Neuronal stem cell (in vitro differentiated cells): Measurements from ENCODE around the gene GNL1.
A peak's percentile ranks its signal among the peaks of the same experiment; 100 is the strongest.

ENCODE experiments used
- DNase-seq: peaks from one replicate; pipeline ENCODE4 v3.0.0-alpha.2; 2013; ENCODE audit warnings: low spot score
- H2AFZ ChIP-seq: one replicate; pipeline ENCODE4 v1.6.1; 2013; ENCODE audit warnings: mild to moderate bottlenecking, low read length, inconsistent platforms
- H2AK5ac ChIP-seq: 2 replicates; pipeline ENCODE4 v1.6.1; 2013; ENCODE audit warnings: low read depth, mild to moderate bottlenecking, inconsistent platforms, low read length, moderate library complexity, mixed read lengths
- H2BK120ac ChIP-seq: 2 replicates; pipeline ENCODE4 v1.6.1; 2013; ENCODE audit warnings: low read depth, mild to moderate bottlenecking, inconsistent platforms, low read length, moderate library complexity, mixed read lengths
- H2BK12ac ChIP-seq: one replicate; pipeline ENCODE4 v1.6.1; 2013; ENCODE audit warnings: low read length, inconsistent platforms
- H2BK15ac ChIP-seq: 2 replicates; pipeline ENCODE4 v1.6.1; 2013; ENCODE audit warnings: mild to moderate bottlenecking, low read length, inconsistent platforms, mixed read lengths
- H2BK5ac ChIP-seq: one replicate; pipeline ENCODE4 v1.6.1; 2013; ENCODE audit warnings: inconsistent platforms, mild to moderate bottlenecking, low read length, moderate library complexity
- H3K14ac ChIP-seq: one replicate; pipeline ENCODE4 v1.6.1; 2013; ENCODE audit warnings: low read length, inconsistent platforms
- H3K18ac ChIP-seq: 2 replicates; pipeline ENCODE4 v1.6.1; 2013; ENCODE audit warnings: low read length, inconsistent platforms
- H3K23ac ChIP-seq: 2 replicates; pipeline ENCODE4 v1.6.1; 2013; ENCODE audit warnings: low read depth, mild to moderate bottlenecking, mixed read lengths, low read length, inconsistent platforms; ENCODE audit not compliant: poor library complexity
- H3K27ac ChIP-seq: replicated peaks from 3 replicates; pipeline ENCODE4 v1.5.1; 2013; ENCODE audit warnings: low read length, inconsistent platforms
- H3K27me3 ChIP-seq, 3 experiments: 2 replicates each; pipeline ENCODE4 v1.6.1; 2013; ENCODE audit warnings: low read length in 3 of 3, mild to moderate bottlenecking in 2 of 3, inconsistent platforms in 1 of 3, low read depth in 1 of 3, mixed read lengths in 1 of 3, moderate library complexity in 1 of 3; ENCODE audit not compliant: control insufficient read depth in 3 of 3, insufficient read depth in 3 of 3
- H3K36me3 ChIP-seq, 2 donors: replicated peaks in 1 of 2; 2 replicates each; pipeline ENCODE4 v1.6.1; 2013; ENCODE audit warnings: low read length in 2 of 2; ENCODE audit not compliant: control insufficient read depth in 2 of 2, insufficient read depth in 2 of 2
- H3K4ac ChIP-seq: 2 replicates; pipeline ENCODE4 v1.6.1; 2013; ENCODE audit warnings: inconsistent platforms, mild to moderate bottlenecking, low read length, moderate library complexity
- H3K4me1 ChIP-seq, 2 donors: 1 replicate in 1 of 2; 2 replicates in 1 of 2; pipeline ENCODE4 v1.6.1; 2013; ENCODE audit warnings: low read length in 2 of 2, low read depth in 1 of 2; ENCODE audit not compliant: control insufficient read depth in 2 of 2, insufficient read depth in 1 of 2
- H3K4me2 ChIP-seq: one replicate; pipeline ENCODE4 v1.6.1; 2013; ENCODE audit warnings: mild to moderate bottlenecking, low read length, inconsistent platforms; ENCODE audit not compliant: insufficient read depth, poor library complexity, severe bottlenecking
- H3K4me3 ChIP-seq, 2 donors: 2 replicates each; pipeline ENCODE4 v1.5.1; 2013; ENCODE audit warnings: low read length in 2 of 2, mild to moderate bottlenecking in 2 of 2, inconsistent platforms in 1 of 2, moderate library complexity in 1 of 2
- H3K79me1 ChIP-seq: one replicate; pipeline ENCODE4 v1.6.1; 2013; ENCODE audit warnings: low read depth, mild to moderate bottlenecking, inconsistent platforms, low read length, moderate library complexity
- H3K9ac ChIP-seq: one replicate; pipeline ENCODE4 v1.6.1; 2013; ENCODE audit warnings: mild to moderate bottlenecking, low read depth, low read length, inconsistent platforms; ENCODE audit not compliant: poor library complexity
- H3K9me3 ChIP-seq, 2 donors: replicated peaks in 1 of 2; 2 replicates each; pipeline versions ENCODE3 to v1.6.1; 2013; ENCODE audit warnings: low read length in 2 of 2, mild to moderate bottlenecking in 2 of 2, inconsistent platforms in 1 of 2, low read depth in 1 of 2, mixed read lengths in 1 of 2, moderate library complexity in 1 of 2; ENCODE audit not compliant: control insufficient read depth in 2 of 2, insufficient read depth in 1 of 2
- H4K8ac ChIP-seq: one replicate; pipeline ENCODE4 v1.6.1; 2013; ENCODE audit warnings: low read depth, mild to moderate bottlenecking, inconsistent platforms, low read length, moderate library complexity
- H4K91ac ChIP-seq: one replicate; pipeline ENCODE4 v1.6.1; 2013; ENCODE audit warnings: low read length, low read depth, mild to moderate bottlenecking, inconsistent platforms; ENCODE audit not compliant: poor library complexity
- WGBS, 2 donors: extraction: QIAGEN DNeasy Blood & Tissue Kit; methylation state at CpG; one replicate each; pipeline ENCODE4 v1.1.7; 2013; ENCODE audit warnings: missing lambda C conversion rate in 2 of 2, mixed read lengths in 1 of 2; ENCODE audit not compliant: insufficient read length in 2 of 2, insufficient replicate concordance in 1 of 2; ENCODE audit errors: extremely low coverage in 2 of 2; 5-methylcytosine and 5-hydroxymethylcytosine counted together

GNL1 gene

GRCh38 chr6:30547454-30547853, 8.8 kb downstream of the GNL1 start:
- H3K36me3 ChIP-seq = peaks cover 19 to 70% of the 10 kb centered on the region in 2 donors
- no peak overlapping the region for H2BK5ac ChIP-seq

DNA sequence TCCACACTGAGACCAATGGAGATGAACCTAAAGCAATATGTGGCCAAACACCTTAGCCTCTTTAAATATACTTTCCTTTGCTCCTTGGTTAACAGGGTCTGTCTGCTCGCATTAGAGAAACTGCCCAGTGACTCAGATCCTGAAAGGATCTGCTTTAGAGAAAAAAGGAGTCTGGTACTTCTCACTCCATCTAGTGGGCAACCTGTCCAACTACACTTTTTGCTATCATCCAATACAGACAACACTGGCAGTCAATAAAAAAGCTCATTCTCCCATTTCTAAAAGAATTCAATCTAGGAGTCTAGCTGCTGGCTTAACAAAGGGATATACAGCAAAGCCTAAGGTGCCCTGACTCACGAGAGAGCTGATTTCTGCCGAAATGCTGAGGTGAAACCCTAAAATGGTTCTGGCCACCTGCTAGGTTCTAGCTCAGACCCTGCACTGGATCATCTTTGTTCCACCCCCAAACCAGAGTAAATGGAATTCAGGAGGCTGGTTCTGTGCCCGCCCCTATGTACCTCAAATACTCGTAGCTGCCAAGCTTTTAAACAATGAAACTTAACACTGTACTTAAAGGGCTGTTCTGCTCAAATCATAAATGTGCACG, 11.5 kb downstream of the GNL1 start:
- H3K4me2 ChIP-seq = no peak overlapping the region
- H3K4me1 ChIP-seq = no peaks in the 10 kb centered on the region
- no CpG with 5 or more reads among the region's 6 CpGs for WGBS, 2 donors
- H3K14ac ChIP-seq = no peak overlapping the region
- H3K36me3 ChIP-seq = peaks cover 13 to 45% of the 10 kb centered on the region in 2 donors
- no peak overlapping the region for H3K9ac ChIP-seq
- H2BK5ac ChIP-seq = no peak overlapping the region
- H3K4me3 ChIP-seq = no peak overlapping the region
- H3K4ac ChIP-seq = no peak overlapping the region
- no peak overlapping the region for H3K18ac ChIP-seq
- no peak overlapping the region for H2BK120ac ChIP-seq
- H3K79me1 ChIP-seq = no peaks in the 10 kb centered on the region
- DNase-seq = peak; percentile 35
- no peaks in the 10 kb centered on the region for H3K9me3 ChIP-seq
- H4K8ac ChIP-seq = no peak overlapping the region
- no peak overlapping the region for H2BK12ac ChIP-seq
- H2AK5ac ChIP-seq = no peak overlapping the region
- no peaks in the 10 kb centered on the region for H3K27me3 ChIP-seq
- no peak overlapping the region for H3K23ac ChIP-seq
- H3K27ac ChIP-seq = no peak overlapping the region
- H4K91ac ChIP-seq = no peak overlapping the region
- H2AFZ ChIP-seq = no peak overlapping the region
- no peak overlapping the region for H2BK15ac ChIP-seq

More at GRCh38 chr6:30547454-30547853, 8.8 kb downstream of the GNL1 start:
- Histone ChIP-seq H2AFZ (no peak overlapping the region), H3K4me2 (no peak overlapping the region), H3K9ac (no peak overlapping the region), H2BK120ac (no peak overlapping the region), H3K18ac (no peak overlapping the region), H3K27ac (no peak overlapping the region), H3K4me1 (no peaks in the 10 kb centered on the region), H3K9me3 (no peaks in the 10 kb centered on the region), H2AK5ac (no peak overlapping the region), H2BK15ac (no peak overlapping the region), H3K79me1 (no peaks in the 10 kb centered on the region), H3K4ac (no peak overlapping the region), H4K91ac (no peak overlapping the region), H3K14ac (no peak overlapping the region), H4K8ac (no peak overlapping the region), H3K4me3 (no peak overlapping the region), H2BK12ac (no peak overlapping the region), H3K27me3 (no peaks in the 10 kb centered on the region), H3K23ac (no peak overlapping the region)
- DNase-seq = no peak
- WGBS, 2 donors = no CpG with 5 or more reads among the region's 6 CpGs

DNA sequence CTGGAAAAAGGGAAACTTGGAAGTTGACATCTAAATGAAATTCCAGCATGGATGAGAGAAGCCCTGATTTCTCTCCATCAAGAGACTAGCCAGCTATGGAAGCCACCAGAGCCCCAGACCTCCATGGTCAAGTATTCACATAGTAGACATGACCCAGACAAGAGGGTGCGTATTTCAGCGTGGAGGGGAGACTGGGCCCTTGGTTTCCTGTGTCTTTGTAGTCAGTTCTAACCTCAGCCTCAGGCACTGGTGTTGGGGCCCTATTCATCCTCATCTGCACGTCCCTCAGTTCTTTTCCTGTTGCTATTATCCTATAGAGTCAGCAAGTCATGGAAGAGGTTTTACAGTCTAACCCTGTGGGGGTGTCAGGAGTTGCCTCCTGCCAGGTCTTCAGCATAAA, 12.5 kb downstream of the GNL1 start:
- no peaks in the 10 kb centered on the region for H3K79me1 ChIP-seq
- H3K23ac ChIP-seq = no peak overlapping the region
- no peak overlapping the region for H2AK5ac ChIP-seq
- H2BK15ac ChIP-seq = no peak overlapping the region
- H3K9ac ChIP-seq = no peak overlapping the region
- DNase-seq = no peak
- H3K4me3 ChIP-seq = no peak overlapping the region
- no peak overlapping the region for H3K4me2 ChIP-seq
- no peaks in the 10 kb centered on the region for H3K27me3 ChIP-seq
- H4K91ac ChIP-seq = no peak overlapping the region
- no peak overlapping the region for H3K18ac ChIP-seq
- H2BK5ac ChIP-seq = no peak overlapping the region
- no CpG with 5 or more reads among the region's 3 CpGs for WGBS, 2 donors
- H3K9me3 ChIP-seq = no peaks in the 10 kb centered on the region
- no peaks in the 10 kb centered on the region for H3K4me1 ChIP-seq
- no peak overlapping the region for H2AFZ ChIP-seq
- no peak overlapping the region for H3K27ac ChIP-seq
- no peak overlapping the region for H3K14ac ChIP-seq
- H4K8ac ChIP-seq = no peak overlapping the region
- H2BK12ac ChIP-seq = no peak overlapping the region
- no peak overlapping the region for H3K4ac ChIP-seq
- H2BK120ac ChIP-seq = no peak overlapping the region
- H3K36me3 ChIP-seq = peaks cover 10 to 36% of the 10 kb centered on the region in 2 donors

DNA sequence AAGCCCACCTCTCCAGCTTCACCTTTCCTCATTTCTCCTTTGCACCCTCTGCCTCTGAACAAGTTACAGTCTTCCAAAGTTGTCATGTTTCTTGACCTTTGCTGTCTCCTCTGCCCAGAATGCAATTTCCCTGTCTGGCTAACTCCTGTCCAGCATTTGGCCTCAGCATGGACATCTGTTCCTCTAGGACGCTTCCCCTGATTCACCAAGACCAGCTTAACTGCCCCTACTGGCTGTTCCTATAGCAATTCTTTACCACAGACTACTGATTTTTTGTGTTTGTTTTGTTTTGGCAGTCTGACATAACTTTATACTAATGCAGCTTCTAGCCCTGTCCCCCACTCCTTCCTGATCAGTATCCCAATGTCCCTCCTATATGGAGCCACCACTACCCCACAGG, 13.4 kb downstream of the GNL1 start:
- no CpG with 5 or more reads among the region's 1 CpG for WGBS, 2 donors
- H2BK15ac ChIP-seq = no peak overlapping the region
- DNase-seq = no peak

More for the DNA sequence above, 13.4 kb downstream of the GNL1 start:
- H3K4me3 ChIP-seq = no peak overlapping the region
- H3K27me3 ChIP-seq = no peaks in the 10 kb centered on the region
- no peak overlapping the region for H3K9ac ChIP-seq
- H3K4ac ChIP-seq = no peak overlapping the region
- H3K36me3 ChIP-seq = peaks cover 6 to 28% of the 10 kb centered on the region in 2 donors
- no peak overlapping the region for H2BK5ac ChIP-seq
- no peak overlapping the region for H2AFZ ChIP-seq
- no peak overlapping the region for H4K8ac ChIP-seq
- no peak overlapping the region for H2BK12ac ChIP-seq
- H4K91ac ChIP-seq = no peak overlapping the region
- no peak overlapping the region for H3K23ac ChIP-seq
- H2BK120ac ChIP-seq = no peak overlapping the region
- H3K4me2 ChIP-seq = no peak overlapping the region
- no peaks in the 10 kb centered on the region for H3K79me1 ChIP-seq
- no peak overlapping the region for H3K18ac ChIP-seq
- H3K27ac ChIP-seq = no peak overlapping the region
- H3K14ac ChIP-seq = no peak overlapping the region
- H2AK5ac ChIP-seq = no peak overlapping the region
- no peaks in the 10 kb centered on the region for H3K4me1 ChIP-seq
- H3K9me3 ChIP-seq = no peaks in the 10 kb centered on the region
